Upper lobe of left lung (tissue), 6 donors: ENCODE measurements around the gene RNASE7. TPM values are rescaled to one million over a fixed set of nuclear protein-coding genes. Genes with fewer than 3 reads are reported as not detected.

Experiments
- ATAC-seq, 2 donors: fragments of 200-7000 bp; cut with Tn5 transposase; one replicate each; pipeline ENCODE4 v1.9.1; 2022; ENCODE audit warnings: mild to moderate bottlenecking in 2 of 2, moderate library complexity in 2 of 2; ENCODE audit not compliant: low FRiP score in 2 of 2
- DNase-seq, 2 donors: peaks; one replicate each; pipeline ENCODE4 v3.0.0-alpha.2; 2019 to 2020
- H3K27ac ChIP-seq, 4 donors: fragments of 200-600 bp; sonication (generic); one replicate each; pipeline ENCODE4 v1.5.1; 2016 to 2019
- H3K27me3 ChIP-seq, 4 donors: fragments of 200-600 bp; sonication (generic); one replicate each; pipeline ENCODE4 v1.5.1; 2017 to 2019
- H3K36me3 ChIP-seq, 4 donors: fragments of 200-600 bp; sonication (generic); one replicate each; pipeline ENCODE4 v1.5.1; 2016 to 2019
- H3K4me1 ChIP-seq, 4 donors: fragments of 200-600 bp; sonication (generic); one replicate each; pipeline ENCODE4 v1.5.1; 2018 to 2019
- H3K4me3 ChIP-seq, 4 donors: fragments of 200-600 bp; sonication (generic); one replicate each; pipeline ENCODE4 v1.5.1; 2017 to 2019; ENCODE audit warnings: mild to moderate bottlenecking in 2 of 4, moderate library complexity in 1 of 4
- H3K9me3 ChIP-seq, 4 donors: fragments of 200-600 bp; sonication (generic); one replicate each; pipeline ENCODE4 v1.5.1; 2018 to 2019
- EP300 ChIP-seq, 4 donors: sonication (generic); formaldehyde crosslinking; IDR thresholded peaks; one replicate each; pipeline ENCODE4 v1.5.1; 2017; ENCODE audit warnings: antibody characterized with exemption in 4 of 4, control low read depth in 2 of 4
- POLR2A ChIP-seq, 4 donors: fragments of 450-650 bp; IDR thresholded peaks; one replicate each; pipeline ENCODE4 v1.5.1; 2016 to 2017; ENCODE audit warnings: antibody characterized with exemption in 4 of 4, mild to moderate bottlenecking in 2 of 4
- POLR2AphosphoS5 ChIP-seq, 2 donors: sonication (generic); formaldehyde crosslinking; IDR thresholded peaks; one replicate each; pipeline ENCODE4 v1.5.1; 2017; ENCODE audit warnings: antibody characterized with exemption in 2 of 2
- WGBS, 2 donors: methylation state at CpG; one replicate each; pipeline ENCODE4 v1.1.5; 2017 to 2018; 5-methylcytosine and 5-hydroxymethylcytosine counted together
- total RNA-seq, 6 donors: library from RNA; depleted of rRNA in 4 of 6; stranded (reverse); fragments of >200 nt in 4 of 6; gene quantifications; one replicate each; pipeline versions ENCODE4 v1.1.0 to v1.2.1, GENCODE V29; 2016 to 2021
- TF ChIP-seq, protein P1 (sequence below), 6 experiments: fragments of 450-650 bp in 4 of 6; fragments of 200-600 bp in 2 of 6; sonication (generic) in 2 of 6; IDR thresholded peaks; one replicate each; pipeline ENCODE4 v1.5.1; 2016 to 2019; ENCODE audit warnings: antibody characterized with exemption in 6 of 6
- donor health status: DM: no; HTN: no; CAD: no; lungs with moderate emphysema.
- donor health status: DM: no; HTN: yes; CAD: no; lungs with severe emphysema.

The RNASE7 gene
- total RNA-seq, 6 donors from 2014 or later, result not detected

DNA sequence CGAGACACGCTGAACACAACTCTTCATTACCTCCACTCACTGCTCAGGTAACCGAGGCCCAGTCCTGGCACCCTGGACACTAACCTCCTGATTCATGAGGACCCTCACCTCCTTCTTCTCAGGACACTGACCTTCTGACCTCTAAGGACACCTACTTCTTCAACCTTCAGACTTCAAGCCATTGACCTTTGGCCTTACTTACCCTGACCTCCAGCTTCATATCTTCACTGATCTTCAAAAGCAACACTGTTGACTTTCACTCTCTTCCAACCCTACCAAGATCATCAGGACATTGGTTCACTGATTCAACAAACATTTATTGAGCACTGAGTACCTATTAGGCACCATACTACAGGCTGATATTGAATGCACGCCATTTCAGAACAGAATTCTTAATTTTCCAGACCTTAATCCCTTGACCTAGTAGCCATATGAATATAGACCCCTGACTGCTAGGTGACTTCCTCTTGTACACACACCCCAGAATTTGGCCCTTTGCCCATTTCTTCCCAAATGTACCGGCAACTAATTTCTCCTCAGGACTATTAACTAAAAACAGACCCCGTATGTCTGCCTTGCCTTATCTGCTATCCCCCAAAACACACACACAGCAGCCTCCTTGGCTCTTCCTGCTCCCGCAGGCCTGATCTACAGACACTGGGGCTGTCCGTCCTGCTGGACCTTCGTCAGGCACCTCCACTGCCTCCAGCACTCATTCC, 33.7 kb downstream of the RNASE7 start:
- Histone ChIP-seq H3K36me3 (peaks cover 0 to 75% (median 41%) of the 10 kb centered on the region in 4 donors), H3K4me3 (no peak overlapping the region), H3K4me1 (peaks cover 12 to 22% (median 20%) of the 10 kb centered on the region in 4 donors), H3K27me3 (no peaks in the 10 kb centered on the region), H3K27ac (no peak overlapping the region), H3K9me3 (no peaks in the 10 kb centered on the region)
- no peak for TF ChIP-seq POLR2AphosphoS5 (IDR thresholded peaks at IDR 0.05)
- TF ChIP-seq, protein P1, sequence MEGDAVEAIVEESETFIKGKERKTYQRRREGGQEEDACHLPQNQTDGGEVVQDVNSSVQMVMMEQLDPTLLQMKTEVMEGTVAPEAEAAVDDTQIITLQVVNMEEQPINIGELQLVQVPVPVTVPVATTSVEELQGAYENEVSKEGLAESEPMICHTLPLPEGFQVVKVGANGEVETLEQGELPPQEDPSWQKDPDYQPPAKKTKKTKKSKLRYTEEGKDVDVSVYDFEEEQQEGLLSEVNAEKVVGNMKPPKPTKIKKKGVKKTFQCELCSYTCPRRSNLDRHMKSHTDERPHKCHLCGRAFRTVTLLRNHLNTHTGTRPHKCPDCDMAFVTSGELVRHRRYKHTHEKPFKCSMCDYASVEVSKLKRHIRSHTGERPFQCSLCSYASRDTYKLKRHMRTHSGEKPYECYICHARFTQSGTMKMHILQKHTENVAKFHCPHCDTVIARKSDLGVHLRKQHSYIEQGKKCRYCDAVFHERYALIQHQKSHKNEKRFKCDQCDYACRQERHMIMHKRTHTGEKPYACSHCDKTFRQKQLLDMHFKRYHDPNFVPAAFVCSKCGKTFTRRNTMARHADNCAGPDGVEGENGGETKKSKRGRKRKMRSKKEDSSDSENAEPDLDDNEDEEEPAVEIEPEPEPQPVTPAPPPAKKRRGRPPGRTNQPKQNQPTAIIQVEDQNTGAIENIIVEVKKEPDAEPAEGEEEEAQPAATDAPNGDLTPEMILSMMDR (IDR thresholded peaks at IDR 0.05), result no peak
- no peak for TF ChIP-seq POLR2A (IDR thresholded peaks at IDR 0.05)
- TF ChIP-seq EP300 (IDR thresholded peaks at IDR 0.05), result no peak
- ATAC-seq (no peak), DNase-seq (no peak)
- WGBS, 2 donors, result 90 to 91% methylated on average over 9 of the region's 9 CpGs

DNA sequence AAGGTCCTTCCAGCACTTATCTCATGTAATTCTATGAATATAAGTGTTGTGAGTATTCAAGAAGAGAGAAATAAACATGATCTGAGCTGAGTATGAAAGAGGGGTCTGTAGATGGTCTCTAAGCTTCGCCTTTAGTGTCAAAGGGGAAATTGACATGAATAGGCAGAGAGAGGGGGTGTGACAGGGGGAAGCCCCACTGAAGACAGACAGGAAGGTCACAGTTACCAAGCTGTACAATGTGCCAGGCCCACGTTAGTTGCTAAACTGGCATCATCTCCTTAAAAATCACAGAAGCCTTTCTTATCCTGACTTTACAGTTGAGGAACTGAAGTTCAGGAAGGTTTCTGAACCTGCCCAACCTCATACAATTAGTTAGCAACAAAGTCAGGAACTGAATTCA, 35.5 kb downstream of the RNASE7 start:
- ATAC-seq (no peak), DNase-seq (no peak)
- Histone ChIP-seq H3K4me3 (no peak overlapping the region), H3K36me3 (peaks cover 5 to 93% (median 55%) of the 10 kb centered on the region in 4 donors), H3K27ac (no peak overlapping the region), H3K27me3 (no peaks in the 10 kb centered on the region), H3K4me1 (peaks cover 0 to 4% (median 3%) of the 10 kb centered on the region in 4 donors), H3K9me3 (no peaks in the 10 kb centered on the region)
- 63 to 80% methylated on average over 2 of the region's 2 CpGs for WGBS, 2 donors
- no peak for TF ChIP-seq POLR2AphosphoS5 (IDR thresholded peaks at IDR 0.05)
- no peak for TF ChIP-seq EP300 (IDR thresholded peaks at IDR 0.05)
- TF ChIP-seq POLR2A (IDR thresholded peaks at IDR 0.05), result no peak
- TF ChIP-seq, protein P1 (IDR thresholded peaks at IDR 0.05), result no peak

DNA sequence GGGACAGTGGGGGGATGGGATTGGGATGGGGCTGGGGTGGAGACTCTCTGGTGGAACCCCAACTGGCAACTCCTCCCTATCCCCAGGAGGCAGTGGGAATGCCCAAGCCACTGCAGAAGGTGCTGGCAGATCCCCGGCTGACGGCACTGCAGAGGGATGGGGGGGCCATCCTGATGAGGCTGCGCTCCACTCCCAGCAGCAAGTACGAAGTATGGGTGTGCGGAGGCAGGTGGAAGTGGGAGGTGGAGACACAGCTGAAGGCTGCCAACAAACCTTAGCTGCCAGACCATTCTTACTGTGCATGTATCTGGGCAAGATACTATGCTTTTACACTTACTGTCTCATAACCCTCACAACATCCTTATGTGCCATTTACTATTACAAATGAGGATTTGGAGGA, 36.1 kb downstream of the RNASE7 start:
- DNase-seq, result peak in 1 of 2 donors; percentile 7
- WGBS, 2 donors, result 94 to 97% methylated on average over 5 of the region's 5 CpGs
- Histone ChIP-seq H3K4me1 (no peaks in the 10 kb centered on the region), H3K27me3 (no peaks in the 10 kb centered on the region), H3K36me3 (peaks cover 5 to 94% (median 60%) of the 10 kb centered on the region in 4 donors), H3K4me3 (no peak overlapping the region), H3K27ac (no peak overlapping the region), H3K9me3 (no peaks in the 10 kb centered on the region)
- no peak for ATAC-seq
- TF ChIP-seq EP300 (IDR thresholded peaks at IDR 0.05), result no peak
- no peak for TF ChIP-seq POLR2A (IDR thresholded peaks at IDR 0.05)
- TF ChIP-seq, protein P1 (IDR thresholded peaks at IDR 0.05), result no peak
- no peak for TF ChIP-seq POLR2AphosphoS5 (IDR thresholded peaks at IDR 0.05)

DNA sequence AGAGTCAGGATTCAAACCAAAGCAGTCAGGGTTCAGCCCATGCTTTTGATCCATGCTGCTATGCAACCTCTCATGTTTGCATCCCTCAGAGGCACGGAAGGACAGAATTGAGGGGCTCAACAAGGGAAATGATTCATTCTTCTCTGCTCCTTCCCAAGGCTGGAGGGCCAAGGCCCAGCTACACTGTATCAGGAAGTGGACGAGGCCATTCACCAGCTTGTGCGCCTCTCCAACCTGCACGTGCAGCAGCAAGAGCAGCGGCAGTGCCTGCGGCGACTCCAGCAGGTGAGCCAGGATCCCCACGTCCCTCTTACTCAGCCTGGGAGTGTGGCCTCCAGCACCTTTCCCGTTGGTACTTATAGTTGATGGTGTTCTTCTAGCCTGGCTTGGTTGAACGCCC, 36.6 kb downstream of the RNASE7 start:
- Histone ChIP-seq H3K36me3 (peaks cover 5 to 94% (median 62%) of the 10 kb centered on the region in 4 donors), H3K27me3 (no peaks in the 10 kb centered on the region), H3K4me1 (no peaks in the 10 kb centered on the region), H3K4me3 (no peak overlapping the region), H3K27ac (no peak overlapping the region), H3K9me3 (no peaks in the 10 kb centered on the region)
- 88% methylated on average over 10 of the region's 10 CpGs for WGBS, 2 donors
- DNase-seq (peak in 1 of 2 donors; percentile 35), ATAC-seq (no peak)
- TF ChIP-seq, protein P1 (IDR thresholded peaks at IDR 0.05), result no peak
- TF ChIP-seq POLR2A (IDR thresholded peaks at IDR 0.05) (no peak), POLR2AphosphoS5 (IDR thresholded peaks at IDR 0.05) (no peak), EP300 (IDR thresholded peaks at IDR 0.05) (no peak)
